ENCODE results near the gene PCNX2. TPM values are rescaled to one million over a fixed set of nuclear protein-coding genes. Genes with fewer than 3 reads are reported as not detected.

PCNX2 gene
- total RNA-seq, 1 experiment from 2014 or later = 15.0 TPM

GRCh38 chr1:233097546-233097945 lies 198.0 kb downstream of the PCNX2 start:
- Mint-ChIP-seq H3K4me3 (ENCODE audit: unreplicated experiment) (no peak overlapping the region), H3K27ac (ENCODE audit: unreplicated experiment) (no peak overlapping the region), H3K9me3 (ENCODE audit: unreplicated experiment) (no peaks in the 10 kb centered on the region), H3K27me3 (ENCODE audit: insufficient read depth, unreplicated experiment) (no peaks in the 10 kb centered on the region), H3K4me1 (ENCODE audit: low read depth, unreplicated experiment) (no peaks in the 10 kb centered on the region), H3K36me3 (ENCODE audit: insufficient read depth, unreplicated experiment) (no peaks in the 10 kb centered on the region)
- CTCF ChIA-PET = no interaction called here
- Histone ChIP-seq H3K9me3 (no peaks in the 10 kb centered on the region), H3K36me3 (ENCODE audit: control insufficient read depth, insufficient read depth, low read length) (no peaks in the 10 kb centered on the region), H3K4me1 (no peaks in the 10 kb centered on the region), H3K4me3 (ENCODE audit: low read depth, low read length) (no peak overlapping the region), H3K27me3 (replicated peaks; ENCODE audit: control insufficient read depth, insufficient read depth, low read length) (no peaks in the 10 kb centered on the region)
- intact Hi-C loops (cut with micrococcal nuclease; ENCODE audit: unreplicated experiment) = no loop called here
- no peak for TF ChIP-seq CTCF (IDR thresholded peaks at IDR 0.05; ENCODE audit: insufficient read depth in 1 of 2, low read depth in 1 of 2, low read length in 1 of 2, severe bottlenecking in 1 of 2, unreplicated experiment in 1 of 2)
- BruUV-seq (replicated peaks) = no TSS peak
- no peak for DNase-seq
- POLR2A ChIA-PET = no interaction called here

- BruUV-seq (replicated peaks) = no TSS peak
- no peak overlapping the region for H3K27ac Mint-ChIP-seq (ENCODE audit: unreplicated experiment)
- no peak for DNase-seq
- no peaks in the 10 kb centered on the region for H3K4me1 Mint-ChIP-seq (ENCODE audit: low read depth, unreplicated experiment)
- CTCF ChIA-PET = no interaction called here
- TF ChIP-seq CTCF (IDR thresholded peaks at IDR 0.05; ENCODE audit: insufficient read depth in 1 of 2, low read depth in 1 of 2, low read length in 1 of 2, severe bottlenecking in 1 of 2, unreplicated experiment in 1 of 2) = no peak
- intact Hi-C loops (cut with micrococcal nuclease; ENCODE audit: unreplicated experiment) = no loop called here
- H3K9me3 Mint-ChIP-seq (ENCODE audit: unreplicated experiment) = no peaks in the 10 kb centered on the region
- Histone ChIP-seq H3K9me3 (no peaks in the 10 kb centered on the region), H3K4me1 (no peaks in the 10 kb centered on the region), H3K36me3 (ENCODE audit: control insufficient read depth, insufficient read depth, low read length) (no peaks in the 10 kb centered on the region), H3K27me3 (replicated peaks; ENCODE audit: control insufficient read depth, insufficient read depth, low read length) (no peaks in the 10 kb centered on the region), H3K4me3 (ENCODE audit: low read depth, low read length) (no peak overlapping the region)
- no peak overlapping the region for H3K4me3 Mint-ChIP-seq (ENCODE audit: unreplicated experiment)
- no peaks in the 10 kb centered on the region for H3K27me3 Mint-ChIP-seq (ENCODE audit: insufficient read depth, unreplicated experiment)
- POLR2A ChIA-PET = no interaction called here
- no peaks in the 10 kb centered on the region for H3K36me3 Mint-ChIP-seq (ENCODE audit: insufficient read depth, unreplicated experiment)
These were observed 200.8 kb downstream of the PCNX2 start for GRCh38 chr1:233094691-233095090.

GRCh38 chr1:233094269-233094668 lies 201.3 kb downstream of the PCNX2 start:
- Mint-ChIP-seq H3K4me1 (ENCODE audit: low read depth, unreplicated experiment) (no peaks in the 10 kb centered on the region), H3K9me3 (ENCODE audit: unreplicated experiment) (no peaks in the 10 kb centered on the region), H3K27ac (ENCODE audit: unreplicated experiment) (no peak overlapping the region), H3K27me3 (ENCODE audit: insufficient read depth, unreplicated experiment) (no peaks in the 10 kb centered on the region), H3K4me3 (ENCODE audit: unreplicated experiment) (no peak overlapping the region), H3K36me3 (ENCODE audit: insufficient read depth, unreplicated experiment) (no peaks in the 10 kb centered on the region)
- no peak for TF ChIP-seq CTCF (IDR thresholded peaks at IDR 0.05; ENCODE audit: insufficient read depth in 1 of 2, low read depth in 1 of 2, low read length in 1 of 2, severe bottlenecking in 1 of 2, unreplicated experiment in 1 of 2)
- no peaks in the 10 kb centered on the region for H3K36me3 ChIP-seq (ENCODE audit: control insufficient read depth, insufficient read depth, low read length)
- no peaks in the 10 kb centered on the region for H3K27me3 ChIP-seq (replicated peaks; ENCODE audit: control insufficient read depth, insufficient read depth, low read length)
- CTCF ChIA-PET = no interaction called here
- POLR2A ChIA-PET = no interaction called here
- no peaks in the 10 kb centered on the region for H3K4me1 ChIP-seq
- no peak overlapping the region for H3K4me3 ChIP-seq (ENCODE audit: low read depth, low read length)
- BruUV-seq (replicated peaks) = no TSS peak
- intact Hi-C loops (cut with micrococcal nuclease; ENCODE audit: unreplicated experiment) = no loop called here
- H3K9me3 ChIP-seq = no peaks in the 10 kb centered on the region
- no peak for DNase-seq
